ENCODE results near the gene UBAP1L.
A peak's percentile ranks its signal among the peaks of the same experiment; 100 is the strongest.

Gene UBAP1L

DNA sequence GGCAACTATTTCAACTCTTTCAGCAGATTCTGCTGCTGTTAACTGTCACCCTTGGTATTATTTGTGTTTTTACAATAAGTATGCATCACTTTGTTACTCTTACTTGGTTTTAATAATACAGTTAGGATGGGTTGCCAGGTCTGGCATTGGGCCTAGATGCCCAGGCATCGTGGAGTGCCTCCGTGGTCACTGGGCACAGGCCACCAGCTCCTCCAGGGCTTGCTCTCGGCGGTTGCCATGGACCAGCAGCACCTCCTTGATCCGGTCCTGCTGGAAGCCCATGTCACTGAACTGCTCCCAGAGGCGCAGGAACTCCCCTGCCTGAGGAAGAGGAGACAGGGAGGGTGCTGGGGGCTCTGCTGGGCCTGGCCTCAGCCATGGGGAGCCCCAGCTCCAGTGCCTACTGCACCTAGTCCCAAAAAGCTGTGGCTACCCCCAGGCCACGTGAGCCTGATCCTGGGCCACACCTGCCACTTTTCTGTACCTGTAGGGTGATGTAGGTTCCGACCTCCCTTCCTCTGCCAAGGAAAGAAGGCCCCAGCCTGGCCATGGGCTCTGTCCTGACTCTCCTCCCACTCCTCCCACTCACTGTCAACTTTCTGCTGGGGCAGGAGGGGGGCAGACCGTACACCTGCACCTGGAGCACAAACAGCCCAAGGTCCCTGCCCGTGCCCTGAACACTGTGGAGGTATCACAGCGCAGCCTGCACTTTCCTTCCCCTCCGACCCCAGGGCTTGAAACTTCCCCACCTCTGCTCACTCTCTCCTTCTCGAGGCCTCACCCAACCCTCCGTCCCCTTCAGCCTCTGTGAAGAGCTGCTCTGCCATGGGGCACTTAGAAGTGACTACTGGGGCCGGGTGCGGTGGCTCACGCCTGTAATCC, 21.8 kb downstream of the UBAP1L start:
- DNase-seq (ENCODE audit: low read depth), result no peak
- TF ChIP-seq, protein P1, sequence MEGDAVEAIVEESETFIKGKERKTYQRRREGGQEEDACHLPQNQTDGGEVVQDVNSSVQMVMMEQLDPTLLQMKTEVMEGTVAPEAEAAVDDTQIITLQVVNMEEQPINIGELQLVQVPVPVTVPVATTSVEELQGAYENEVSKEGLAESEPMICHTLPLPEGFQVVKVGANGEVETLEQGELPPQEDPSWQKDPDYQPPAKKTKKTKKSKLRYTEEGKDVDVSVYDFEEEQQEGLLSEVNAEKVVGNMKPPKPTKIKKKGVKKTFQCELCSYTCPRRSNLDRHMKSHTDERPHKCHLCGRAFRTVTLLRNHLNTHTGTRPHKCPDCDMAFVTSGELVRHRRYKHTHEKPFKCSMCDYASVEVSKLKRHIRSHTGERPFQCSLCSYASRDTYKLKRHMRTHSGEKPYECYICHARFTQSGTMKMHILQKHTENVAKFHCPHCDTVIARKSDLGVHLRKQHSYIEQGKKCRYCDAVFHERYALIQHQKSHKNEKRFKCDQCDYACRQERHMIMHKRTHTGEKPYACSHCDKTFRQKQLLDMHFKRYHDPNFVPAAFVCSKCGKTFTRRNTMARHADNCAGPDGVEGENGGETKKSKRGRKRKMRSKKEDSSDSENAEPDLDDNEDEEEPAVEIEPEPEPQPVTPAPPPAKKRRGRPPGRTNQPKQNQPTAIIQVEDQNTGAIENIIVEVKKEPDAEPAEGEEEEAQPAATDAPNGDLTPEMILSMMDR (IDR thresholded peaks at IDR 0.05; ENCODE audit: low read length, missing control alignments), result no peak
- no peak overlapping the region for H3K4me3 ChIP-seq (replicated peaks; ENCODE audit: low read depth, low read length)

- TF ChIP-seq, protein P1 (IDR thresholded peaks at IDR 0.05; ENCODE audit: low read length, missing control alignments), result no peak
- no peak overlapping the region for H3K4me3 ChIP-seq (replicated peaks; ENCODE audit: low read depth, low read length)
- DNase-seq (ENCODE audit: low read depth), result no peak
These were observed 22.8 kb downstream of the UBAP1L start for GRCh38 chr15:65091946-65092770.

- no peak overlapping the region for H3K4me3 ChIP-seq (replicated peaks; ENCODE audit: low read depth, low read length)
- TF ChIP-seq, protein P1 (IDR thresholded peaks at IDR 0.05; ENCODE audit: low read length, missing control alignments), result no peak
- DNase-seq (ENCODE audit: low read depth), result peak; percentile 74
These were observed 25.7 kb downstream of the UBAP1L start for GRCh38 chr15:65089206-65089824.

- TF ChIP-seq, protein P1 (IDR thresholded peaks at IDR 0.05; ENCODE audit: low read length, missing control alignments), result no peak
- no peak overlapping the region for H3K4me3 ChIP-seq (replicated peaks; ENCODE audit: low read depth, low read length)
- DNase-seq (ENCODE audit: low read depth), result no peak
These were observed 26.4 kb downstream of the UBAP1L start for GRCh38 chr15:65088643-65089021.

- no peak overlapping the region for H3K4me3 ChIP-seq (replicated peaks; ENCODE audit: low read depth, low read length)
- TF ChIP-seq, protein P1 (IDR thresholded peaks at IDR 0.05; ENCODE audit: low read length, missing control alignments), result no peak
- no peak for DNase-seq (ENCODE audit: low read depth)
These were observed 26.9 kb downstream of the UBAP1L start for GRCh38 chr15:65087873-65088642.

GRCh38 chr15:65087411-65087810, 27.6 kb downstream of the UBAP1L start:
- H3K4me3 ChIP-seq (replicated peaks; ENCODE audit: low read depth, low read length), result no peak overlapping the region
- TF ChIP-seq, protein P1 (IDR thresholded peaks at IDR 0.05; ENCODE audit: low read length, missing control alignments), result no peak
- no peak for DNase-seq (ENCODE audit: low read depth)

All from fibroblast of pulmonary artery (primary cell).